NAMALWA (cell line): Measurements from ENCODE around the gene DOK4.

Source experiments
- DNase-seq: peaks from one replicate; pipeline ENCODE4 v3.0.0-alpha.2; 2015; ENCODE audit warnings: low spot score

Gene DOK4

DNA sequence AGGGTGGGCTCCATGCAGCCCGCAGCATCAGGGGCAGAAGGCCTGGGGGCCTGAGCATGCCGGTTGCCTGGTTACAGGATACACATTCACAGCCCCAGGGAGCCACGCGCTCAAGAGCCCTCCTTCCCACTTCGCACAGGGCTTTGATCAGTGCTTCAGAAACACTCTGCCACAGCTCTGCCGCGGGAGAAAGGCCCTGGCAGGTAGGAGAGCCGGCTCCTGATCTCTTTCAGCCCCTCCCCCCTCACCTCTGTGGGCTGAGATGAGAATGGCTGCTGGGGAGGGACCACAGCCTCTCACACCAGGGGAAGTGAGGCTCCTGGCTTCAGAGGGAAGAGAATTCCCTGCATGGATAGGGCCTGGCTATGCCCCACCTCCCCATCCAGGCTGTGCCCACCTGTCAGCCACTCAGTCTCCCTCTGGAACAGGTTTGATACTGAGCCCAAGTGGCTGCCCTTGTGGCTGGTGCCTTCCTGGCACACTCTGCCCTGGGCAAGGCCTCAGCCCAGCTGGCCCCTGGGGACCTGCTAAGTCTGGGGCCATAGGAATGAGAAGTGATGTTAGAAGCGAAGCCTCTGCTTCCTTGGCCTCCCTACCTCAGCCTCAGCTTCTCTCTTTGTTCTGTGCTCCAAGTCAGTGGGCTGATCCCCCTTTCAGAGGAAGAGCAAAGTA is 8.6 kb downstream of the DOK4 start:
- DNase-seq = no peak

DNA sequence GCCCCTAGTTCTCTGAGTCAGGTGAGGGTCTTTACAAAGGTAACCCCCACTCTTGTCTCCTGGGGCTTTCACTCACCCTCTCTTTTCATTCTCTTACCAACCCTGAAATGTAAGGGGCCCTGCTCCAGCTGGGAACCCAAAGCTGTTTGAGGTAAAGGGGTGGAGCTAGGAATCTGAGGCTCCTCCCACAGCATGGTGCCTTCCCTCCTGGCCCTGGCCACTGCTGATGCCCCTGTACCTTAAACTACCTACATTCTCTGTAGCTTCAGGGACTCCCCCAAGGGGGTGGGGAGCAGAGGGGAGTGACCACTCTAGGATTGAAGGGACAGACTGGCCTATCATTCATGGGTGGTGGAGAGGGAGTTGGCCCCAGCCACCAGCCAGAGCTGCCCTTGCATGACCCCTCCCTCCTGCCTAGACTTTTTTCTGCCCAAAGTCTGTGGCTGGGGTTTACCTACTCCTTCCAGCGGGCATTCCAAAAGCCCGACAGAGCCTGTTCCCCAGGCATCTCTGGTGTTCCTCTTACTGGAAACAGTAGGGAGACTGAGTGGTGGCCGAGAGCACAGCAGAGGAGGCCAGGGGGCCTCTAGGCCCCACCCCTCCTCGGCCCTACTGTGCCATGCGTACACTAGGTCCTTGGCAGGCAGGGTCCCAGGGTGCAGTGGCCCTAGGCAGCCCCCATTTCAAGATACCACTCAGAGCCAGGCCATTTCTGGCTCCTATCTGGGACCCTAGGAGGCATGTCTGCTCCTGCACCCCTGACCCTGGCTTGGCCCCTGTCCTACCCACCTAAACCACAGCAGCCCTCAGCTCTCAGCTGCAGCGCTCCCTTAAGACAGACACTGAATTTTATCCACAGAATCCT is 9.5 kb downstream of the DOK4 start:
- DNase-seq = peak; percentile 29

DNA sequence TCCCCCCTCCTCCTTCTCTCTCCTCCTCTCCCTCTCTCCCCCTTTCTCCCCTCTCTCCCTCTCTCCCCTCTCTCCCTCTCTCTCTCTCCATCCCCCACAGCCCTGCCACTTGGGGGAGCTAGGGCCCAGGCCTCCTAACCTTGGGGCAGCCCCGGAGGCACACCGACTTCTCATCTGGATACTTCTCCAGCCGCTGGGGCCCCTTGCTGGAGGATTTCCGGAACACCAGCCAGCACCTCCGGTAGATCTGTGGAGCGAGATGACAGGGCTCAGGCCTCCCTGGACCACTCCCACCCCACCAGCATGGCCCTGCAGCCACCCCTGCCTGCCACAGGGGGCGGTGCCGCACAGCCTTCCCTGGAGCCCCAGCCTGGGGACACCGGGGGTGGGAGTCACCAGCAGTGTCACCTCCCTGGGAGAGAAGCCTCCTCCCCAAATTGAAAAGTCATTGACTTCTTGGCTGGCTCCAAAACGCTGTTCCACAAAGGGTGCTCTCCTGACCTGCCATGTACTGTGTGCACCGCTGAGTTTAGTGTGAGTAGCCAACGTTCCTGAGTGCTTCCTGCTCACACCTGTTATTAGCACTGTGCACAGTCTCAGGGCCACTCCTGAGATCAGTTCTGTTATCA is 10.5 kb downstream of the DOK4 start:
- peak; percentile 82 for DNase-seq

DNA sequence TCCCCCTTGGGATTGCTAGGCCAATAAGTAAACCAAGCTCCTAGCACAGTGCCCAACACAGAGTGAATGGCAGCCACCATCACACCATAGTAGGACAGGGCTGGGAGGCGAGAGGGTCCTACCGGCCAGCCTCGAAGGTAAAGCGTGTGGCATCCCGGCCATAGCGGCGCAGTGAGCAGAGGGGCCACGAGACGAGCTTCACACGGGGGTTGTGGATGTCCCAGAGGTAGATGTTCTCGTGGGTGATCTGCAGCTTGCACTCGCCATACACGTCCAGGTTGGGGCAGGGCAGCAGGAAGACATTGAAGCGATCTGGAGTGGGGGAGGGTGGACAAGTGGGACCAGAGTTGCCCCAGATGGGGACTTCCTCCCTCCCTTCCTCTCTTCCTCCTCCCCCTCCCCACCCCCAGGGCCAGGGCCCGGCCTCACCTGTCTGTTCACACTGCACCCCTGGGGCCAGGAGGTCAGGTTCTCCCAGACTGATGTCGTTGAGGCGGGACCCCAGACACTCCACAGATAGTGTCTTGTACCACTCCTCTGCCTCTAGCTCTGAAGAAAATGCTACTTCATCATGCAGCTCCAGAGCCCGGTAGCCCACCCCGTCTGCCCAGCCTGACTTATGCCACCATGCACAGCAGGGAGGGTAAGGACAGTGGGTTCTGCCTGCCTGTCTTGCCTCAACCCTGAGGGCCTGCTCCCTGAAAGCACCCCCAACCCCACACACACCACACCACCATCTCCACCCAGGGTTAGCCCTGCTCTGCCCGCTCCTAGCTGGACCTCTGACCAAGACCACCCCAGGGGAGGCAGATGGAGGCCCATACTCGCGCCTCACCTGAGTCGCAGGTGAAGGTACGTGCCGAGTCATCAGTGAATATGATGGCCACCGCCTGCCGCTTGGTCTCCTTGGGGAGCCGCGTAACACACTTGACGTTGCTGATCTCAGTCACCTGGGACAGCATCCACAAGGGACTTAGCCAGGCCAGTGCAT is 11.3 kb downstream of the DOK4 start:
- no peak for DNase-seq

DNA sequence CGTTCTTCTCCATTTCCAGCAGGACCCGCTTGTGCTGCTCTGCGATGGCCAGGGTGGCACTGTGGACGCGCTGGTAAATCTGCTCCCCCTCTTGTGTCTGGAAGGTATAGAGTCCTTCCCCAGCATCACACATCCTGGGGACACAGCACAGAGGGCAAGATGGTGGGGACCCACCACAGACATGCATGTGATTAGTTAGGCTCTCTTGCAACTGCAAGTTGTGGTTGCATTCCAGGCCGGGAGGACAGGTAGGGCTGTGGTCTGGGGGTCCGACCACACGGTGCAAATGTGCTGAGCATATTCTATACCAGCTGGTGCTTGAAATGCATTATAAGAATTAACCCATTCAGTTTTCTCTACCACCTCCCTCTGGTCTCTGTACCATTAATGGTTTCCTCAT is 12.4 kb downstream of the DOK4 start:
- no peak for DNase-seq

DNA sequence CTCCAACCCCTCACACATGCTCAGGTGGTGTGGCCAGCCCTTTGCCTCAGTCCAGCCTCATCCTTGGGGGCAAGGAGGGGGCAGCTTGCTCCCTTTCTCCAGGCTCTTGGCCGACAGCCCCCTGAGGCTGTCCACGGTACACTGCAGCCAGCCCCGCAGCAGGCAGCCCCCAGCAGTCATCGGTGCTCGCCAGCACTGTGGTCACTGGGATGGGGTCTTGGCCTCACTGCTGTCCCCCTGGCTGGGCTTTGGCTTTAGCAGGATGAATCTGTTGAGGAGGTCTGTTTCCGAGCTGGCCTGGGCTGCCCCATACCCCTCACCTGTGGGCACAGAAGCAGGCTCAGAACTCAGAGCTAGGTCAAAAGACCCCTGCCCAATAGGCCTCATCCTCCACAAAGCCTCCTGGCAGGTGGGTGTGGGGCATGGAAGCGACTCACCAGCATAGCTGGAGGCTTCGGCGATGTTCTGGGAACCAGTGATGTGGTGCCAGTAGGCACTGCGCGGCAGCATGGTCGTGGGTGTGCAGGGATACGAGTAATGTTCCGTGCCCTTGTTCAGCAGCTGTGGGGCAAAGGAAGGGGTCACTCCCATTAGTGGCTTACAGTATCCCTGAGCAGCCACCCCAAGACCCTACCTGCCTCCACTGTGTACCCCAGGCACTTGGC is 13.0 kb downstream of the DOK4 start:
- DNase-seq = no peak

DNA sequence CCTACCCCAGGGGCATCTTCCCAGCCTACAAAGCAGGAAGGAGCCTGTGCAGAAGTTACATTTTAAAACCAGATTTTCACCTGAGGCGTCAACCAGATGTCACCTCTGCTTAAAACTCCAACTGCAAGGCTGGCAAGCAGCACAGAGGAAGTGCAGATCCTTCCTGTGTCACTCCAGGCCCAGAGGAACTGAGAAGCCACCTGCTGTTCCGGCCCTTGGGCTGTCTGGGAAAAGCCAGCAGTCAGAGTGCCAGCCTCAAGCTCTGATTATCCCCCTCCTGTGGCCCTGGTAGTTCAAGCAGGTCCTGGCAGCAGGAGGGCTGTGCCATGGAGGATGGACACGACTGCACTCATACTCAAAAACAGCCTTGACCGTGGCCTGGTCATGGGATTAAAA is 13.6 kb downstream of the DOK4 start:
- no peak for DNase-seq

DNA sequence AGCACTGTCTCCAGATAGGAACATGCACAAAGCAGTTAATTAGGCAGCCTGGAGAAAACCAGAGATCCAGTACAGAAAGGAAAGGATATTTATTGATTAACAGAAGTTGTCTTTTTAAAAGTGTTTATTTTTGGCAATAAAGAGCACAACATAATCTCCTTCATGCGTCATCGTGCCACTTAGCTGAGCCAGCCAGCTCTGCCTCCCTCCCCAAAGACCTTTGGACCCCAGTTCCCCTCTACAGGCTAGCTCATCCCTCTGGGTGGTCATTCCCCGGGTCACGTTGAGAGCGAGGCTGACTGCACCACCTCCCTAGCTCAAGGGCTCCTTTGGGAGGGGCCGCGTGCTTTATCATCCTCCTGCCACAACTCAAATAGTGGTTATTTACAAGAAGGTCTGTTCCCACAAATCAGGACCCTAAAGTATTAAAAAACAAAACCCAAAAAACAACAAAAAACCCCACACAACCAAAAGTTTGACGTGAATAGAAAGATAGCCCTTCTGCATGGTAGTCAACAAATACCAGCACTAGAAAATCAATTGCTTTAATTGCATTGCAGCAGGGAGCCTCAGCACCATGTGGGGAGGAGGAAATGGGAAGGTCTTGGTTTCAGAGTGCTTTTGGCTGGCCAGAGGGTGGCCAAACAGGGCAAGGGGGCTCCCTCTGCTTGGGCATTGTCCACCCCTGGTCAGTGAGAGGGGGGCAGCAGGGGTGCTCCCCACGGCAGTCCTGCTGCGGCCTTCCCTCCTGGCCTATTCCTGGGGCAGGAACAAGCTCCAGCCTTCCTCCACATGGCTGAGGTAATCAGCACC is 14.2 kb downstream of the DOK4 start:
- no peak for DNase-seq

DNA sequence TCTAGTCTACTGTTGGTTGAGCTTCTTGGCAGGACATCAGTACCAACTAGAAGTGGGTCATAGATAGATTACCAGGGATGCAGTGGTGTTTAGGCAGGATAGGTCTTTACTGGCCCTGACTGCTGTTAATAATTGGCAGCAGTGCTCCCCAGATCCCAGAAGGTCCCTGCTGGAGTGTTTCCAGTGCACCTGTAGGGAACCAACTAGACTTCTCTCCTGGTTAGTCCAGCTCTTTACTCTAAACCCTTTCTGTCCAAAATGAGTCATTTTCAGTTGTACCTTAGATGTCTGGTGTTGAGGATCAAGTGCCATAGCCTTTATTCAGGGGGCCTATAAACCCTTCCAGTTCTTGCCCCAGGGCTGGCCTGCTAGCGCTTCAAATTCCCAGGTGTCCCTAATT is 15.1 kb downstream of the DOK4 start:
- no peak for DNase-seq

DNA sequence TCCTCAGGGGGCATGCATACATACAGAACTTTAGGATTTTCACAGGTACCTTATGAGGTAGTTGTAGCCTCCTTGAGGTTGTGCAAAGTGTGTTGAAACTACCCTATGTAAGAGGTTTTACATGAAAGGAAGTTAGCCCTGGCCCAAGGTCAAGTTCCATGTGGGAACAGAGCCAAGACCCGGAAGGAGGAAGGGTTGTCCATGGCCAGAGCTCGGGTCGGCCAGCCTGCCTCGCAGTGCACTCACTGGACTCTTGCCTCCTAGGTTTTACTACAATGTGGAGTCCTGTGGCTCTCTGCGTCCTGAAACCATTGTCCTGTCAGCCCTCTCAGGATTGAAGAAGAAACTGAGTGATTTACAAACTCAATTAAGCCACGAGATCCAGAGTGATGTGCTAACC is 15.6 kb downstream of the DOK4 start:
- no peak for DNase-seq

DNA sequence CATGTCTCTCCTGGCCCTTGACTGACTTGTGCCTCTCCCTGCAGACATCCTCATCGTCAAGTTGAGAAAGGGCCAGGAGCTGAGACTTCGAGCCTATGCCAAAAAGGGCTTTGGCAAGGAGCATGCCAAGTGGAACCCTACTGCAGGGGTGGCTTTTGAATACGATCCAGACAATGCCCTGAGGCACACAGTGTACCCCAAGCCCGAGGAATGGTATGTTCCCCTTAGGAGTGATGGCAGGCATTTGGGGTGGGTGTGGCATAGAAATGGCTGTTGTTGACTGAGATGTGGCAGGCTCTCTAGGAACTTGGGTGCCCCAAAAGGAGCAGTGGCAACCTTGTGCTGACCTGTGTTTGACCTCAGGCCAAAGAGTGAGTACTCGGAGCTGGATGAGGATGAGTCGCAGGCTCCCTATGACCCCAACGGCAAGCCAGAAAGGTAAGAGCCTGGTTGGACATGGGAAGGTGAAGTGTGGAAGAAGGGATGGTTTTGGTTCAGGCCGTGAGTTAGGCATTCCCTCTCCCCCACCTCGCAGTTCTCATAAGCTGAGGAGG is 16.3 kb downstream of the DOK4 start:
- no peak for DNase-seq

DNA sequence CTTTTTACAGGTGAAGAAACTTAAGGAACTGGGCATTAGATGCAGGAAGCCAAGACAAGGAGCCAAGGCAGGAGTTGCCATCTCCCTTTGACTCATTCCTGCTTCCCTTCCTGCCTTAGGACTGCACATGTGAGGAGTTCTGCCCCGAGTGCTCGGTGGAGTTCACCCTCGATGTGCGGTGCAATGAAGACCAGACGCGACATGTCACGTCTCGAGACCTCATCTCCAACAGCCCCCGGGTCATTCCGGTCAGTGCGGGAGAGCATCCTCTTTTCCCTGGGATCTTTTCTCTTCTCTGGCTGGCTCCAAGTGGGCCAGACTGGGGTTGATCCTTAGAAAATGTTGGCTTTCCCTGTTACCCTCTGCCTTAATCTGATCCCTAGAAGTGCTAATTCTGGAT is 17.2 kb downstream of the DOK4 start:
- DNase-seq = no peak

DNA sequence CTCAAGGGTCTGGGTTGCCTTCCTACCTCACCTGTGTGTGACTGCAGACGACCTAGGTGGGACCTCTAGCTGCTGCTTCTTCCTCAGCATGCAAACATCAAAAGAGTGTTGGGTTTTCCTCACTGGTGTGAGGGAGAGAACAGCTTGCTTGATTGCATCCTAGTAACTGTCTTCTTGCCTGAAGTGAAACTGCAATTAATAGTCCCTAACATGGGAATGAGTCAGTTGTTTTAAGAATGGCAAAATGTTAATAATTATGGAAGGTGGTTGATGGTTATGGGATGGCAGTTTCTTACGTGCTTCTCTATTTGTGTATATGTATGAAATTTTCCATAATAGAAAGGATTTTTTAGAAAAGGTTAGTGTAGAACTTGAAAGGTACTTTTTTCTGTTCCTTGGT is 17.9 kb downstream of the DOK4 start:
- no peak for DNase-seq

DNA sequence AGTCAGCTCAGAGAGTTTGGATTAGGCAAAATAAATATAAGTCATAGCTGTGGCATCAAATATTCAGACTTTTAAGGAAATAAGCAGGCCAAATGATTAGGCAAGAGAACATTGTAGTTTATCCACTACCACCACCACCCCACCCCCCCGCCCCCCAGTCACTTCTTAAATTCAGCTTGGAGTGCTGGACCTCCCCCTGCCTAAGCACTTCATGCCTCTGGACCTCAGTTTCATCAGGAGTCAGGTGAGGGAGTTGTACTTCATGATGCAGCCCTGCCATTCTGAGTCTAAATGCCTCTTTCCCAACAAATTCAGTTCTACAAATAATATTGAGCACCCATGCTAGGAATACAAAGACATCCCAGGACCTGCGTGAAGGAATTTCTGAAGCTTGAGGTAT is 21.8 kb downstream of the DOK4 start:
- DNase-seq = no peak

DNA sequence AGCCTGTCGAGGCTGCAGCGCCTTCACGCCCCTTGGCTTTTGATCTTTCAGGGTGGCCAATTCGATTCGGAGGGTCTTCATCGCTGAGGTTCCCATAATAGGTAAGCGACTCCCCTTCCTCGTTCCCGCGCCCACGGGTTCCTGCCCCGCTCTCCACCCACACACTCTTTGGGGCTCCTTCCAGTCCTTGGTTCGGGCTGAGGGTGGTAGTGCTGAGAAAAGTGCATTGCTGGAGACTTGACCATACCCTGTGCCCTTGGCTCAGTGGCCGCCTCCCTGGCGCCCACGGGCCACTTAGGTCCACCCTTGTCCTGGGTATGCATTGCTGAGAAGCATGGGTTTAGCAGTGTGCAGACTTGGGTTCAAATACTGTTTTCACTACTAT is 23.3 kb downstream of the DOK4 start:
- no peak for DNase-seq

DNA sequence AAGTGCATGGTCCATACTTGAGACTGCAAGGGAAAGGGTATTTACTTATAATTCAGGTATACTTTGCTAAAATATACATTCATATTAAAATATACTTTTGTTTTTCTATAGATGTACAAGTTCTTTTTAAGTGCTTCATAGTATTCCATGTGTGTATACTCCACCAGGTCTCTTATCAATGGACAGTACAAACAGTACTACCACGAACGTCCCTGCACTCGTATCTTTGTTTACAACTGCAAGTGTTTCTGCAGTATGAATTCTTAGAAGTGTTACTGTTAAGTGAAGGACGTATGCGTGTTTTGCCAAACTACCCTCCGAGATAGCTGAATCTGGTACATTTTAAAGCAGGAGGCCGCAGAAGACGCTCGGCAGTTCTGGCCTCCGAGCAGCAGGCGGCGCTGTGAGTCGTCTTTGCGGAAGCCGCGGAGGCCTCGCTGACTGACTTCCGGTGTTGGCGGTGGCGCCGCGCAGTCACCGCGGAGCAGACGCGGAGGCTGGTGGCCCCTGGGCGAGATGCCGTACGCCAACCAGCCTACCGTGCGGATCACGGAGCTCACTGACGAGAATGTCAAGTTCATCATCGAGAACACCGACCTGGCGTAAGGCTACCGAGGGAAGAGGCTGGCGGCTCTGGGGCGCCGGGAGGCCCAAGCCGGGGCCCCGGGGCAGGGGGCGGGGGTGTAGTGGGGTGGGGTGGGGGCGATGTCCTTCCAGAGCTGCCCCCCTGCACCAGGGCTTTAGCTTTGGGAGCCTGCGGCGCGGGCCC is 23.9 kb downstream of the DOK4 start, which contains the start of gene POLR2C:
Gene POLR2C (plus strand): TSS at position 471 of the 769 bp plus-strand sequence. CDS start 46 bp downstream, at position 517.
- peak; percentile 93 for DNase-seq

DNA sequence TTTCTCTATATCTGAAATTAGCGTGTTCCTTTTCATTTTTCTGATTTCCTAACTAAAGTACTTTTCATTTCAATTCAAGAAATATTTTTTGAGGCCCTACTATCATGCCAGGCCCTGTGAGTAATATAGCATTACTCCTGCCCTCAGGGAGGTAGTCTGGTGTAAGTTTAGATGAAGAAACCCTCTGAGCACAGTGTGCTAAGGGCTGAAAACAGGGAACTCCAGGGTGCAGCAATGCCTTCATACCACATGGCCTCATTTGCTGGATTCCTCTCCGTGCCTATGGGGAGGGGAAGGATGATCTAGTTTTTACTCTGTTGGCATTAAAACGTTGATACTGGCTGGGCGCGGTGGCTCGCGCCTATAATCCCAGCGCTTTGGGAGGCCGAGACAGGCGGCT is 34.3 kb downstream of the DOK4 start:
- no peak for DNase-seq

DNA sequence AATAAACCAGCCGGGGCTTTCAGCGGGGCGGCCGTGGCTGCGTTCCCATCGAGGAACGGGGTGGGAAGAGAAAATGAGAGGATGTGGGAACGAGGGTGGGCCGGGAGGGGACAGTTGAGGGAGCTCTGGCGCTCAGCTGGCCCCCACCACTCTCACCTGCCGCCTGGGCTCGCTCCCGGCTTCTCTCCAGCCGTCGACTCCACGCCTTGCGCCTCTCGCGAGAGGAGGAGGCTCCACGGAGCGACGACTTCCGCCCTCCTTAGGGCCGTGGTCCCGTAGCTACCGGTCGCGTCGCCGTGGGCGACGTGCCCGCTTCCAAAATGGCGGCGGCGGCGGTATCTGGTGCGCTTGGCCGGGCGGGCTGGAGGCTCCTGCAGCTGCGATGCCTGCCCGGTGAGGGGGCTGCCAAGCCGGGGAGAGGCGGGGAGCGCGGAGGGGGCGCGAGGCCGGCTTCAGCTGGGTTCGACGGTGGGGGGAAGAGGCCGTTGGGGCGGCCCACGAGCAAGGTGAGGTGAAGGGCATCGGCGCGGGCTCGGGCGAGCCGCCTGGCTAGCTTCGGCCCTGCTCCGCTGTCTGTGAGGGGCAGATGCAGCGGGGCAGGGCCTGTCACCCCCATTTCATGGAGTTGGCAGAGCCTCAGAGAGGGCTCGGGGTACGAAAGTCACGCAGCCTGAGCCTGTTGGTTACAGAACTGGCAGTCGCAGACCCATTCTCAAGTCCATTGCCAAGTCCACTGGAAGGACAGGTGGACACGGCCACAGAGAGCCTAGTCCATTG is 38.9 kb downstream of the DOK4 start, which contains the start of the genes CIAPIN1 and COQ9:
Gene CIAPIN1 (minus strand): TSS at position 200 of the 777 bp plus-strand sequence. CDS start 6,457 bp downstream, outside the sequence.
Gene COQ9 (plus strand): TSS at position 294 of the 777 bp plus-strand sequence. CDS start 27 bp downstream, at position 321.
- peak; percentile 96 for DNase-seq
